CD14-positive monocyte (primary cell): ENCODE results near the gene DNAJC30. TPM values are rescaled to one million over a fixed set of nuclear protein-coding genes. Genes with fewer than 3 reads are reported as not detected.
A peak's percentile ranks its signal among the peaks of the same experiment; 100 is the strongest.

Experiments
- DNase-seq, 3 donors: peaks; one replicate each; pipeline ENCODE4 v3.0.0-alpha.2; 2011 to 2022
- H2AFZ ChIP-seq: 2 replicates; pipeline ENCODE4 v1.6.0; 2012; ENCODE audit warnings: mild to moderate bottlenecking, low read depth, low read length, inconsistent platforms; ENCODE audit not compliant: insufficient read depth, poor library complexity, severe bottlenecking
- H3K27ac ChIP-seq, 2 donors: 1 replicate in 1 of 2; 2 replicates in 1 of 2; pipeline ENCODE4 v1.5.1; 2012 to 2013; ENCODE audit warnings: low read length in 2 of 2, control low read depth in 1 of 2, inconsistent platforms in 1 of 2, low read depth in 1 of 2, mild to moderate bottlenecking in 1 of 2
- H3K27me3 ChIP-seq, 2 donors: one replicate each; pipeline versions ENCODE4 v1.6.0 to v1.6.1; 2011 to 2013; ENCODE audit warnings: low read length in 2 of 2; ENCODE audit not compliant: control insufficient read depth in 2 of 2, insufficient read depth in 2 of 2
- H3K36me3 ChIP-seq, 2 donors: replicated peaks in 1 of 2; 1 replicate in 1 of 2; 2 replicates in 1 of 2; pipeline versions ENCODE4 v1.5.1 to v1.6.1; 2012 to 2013; ENCODE audit warnings: low read length in 2 of 2, control low read depth in 1 of 2, inconsistent platforms in 1 of 2, mild to moderate bottlenecking in 1 of 2; ENCODE audit not compliant: insufficient read depth in 2 of 2, control insufficient read depth in 1 of 2
- H3K4me1 ChIP-seq, 2 donors: 1 replicate in 1 of 2; 2 replicates in 1 of 2; pipeline versions ENCODE4 v1.5.1 to v1.6.1; 2012 to 2013; ENCODE audit warnings: low read length in 2 of 2, control low read depth in 1 of 2, inconsistent platforms in 1 of 2, mild to moderate bottlenecking in 1 of 2, moderate library complexity in 1 of 2; ENCODE audit not compliant: insufficient read depth in 2 of 2, control insufficient read depth in 1 of 2
- H3K4me2 ChIP-seq: replicated peaks from 2 replicates; pipeline ENCODE3; 2012; ENCODE audit warnings: low read length, moderate library complexity, mild to moderate bottlenecking; ENCODE audit not compliant: poor library complexity, severe bottlenecking; ENCODE audit errors: extremely low read depth
- H3K4me3 ChIP-seq, 3 experiments: fragments of 200-600 bp in 1 of 3; sonication (generic) in 1 of 3; replicated peaks in 1 of 3; 1 replicate in 2 of 3; 2 replicates in 1 of 3; pipeline ENCODE4 v1.5.1; 2011 to 2013; ENCODE audit warnings: low read length in 3 of 3, mild to moderate bottlenecking in 3 of 3, control low read depth in 2 of 3, low read depth in 2 of 3, inconsistent platforms in 1 of 3, moderate library complexity in 1 of 3
- H3K79me2 ChIP-seq: 2 replicates; pipeline ENCODE4 v1.6.0; 2012; ENCODE audit warnings: mild to moderate bottlenecking, control low read depth, inconsistent platforms, low read length, moderate library complexity; ENCODE audit not compliant: insufficient read depth
- H3K9ac ChIP-seq: 2 replicates; pipeline ENCODE4 v1.6.0; 2017; ENCODE audit warnings: low read length, mild to moderate bottlenecking; ENCODE audit not compliant: insufficient read depth, poor library complexity, severe bottlenecking
- H3K9me3 ChIP-seq, 2 donors: replicated peaks in 1 of 2; 1 replicate in 1 of 2; 2 replicates in 1 of 2; pipeline versions ENCODE4 v1.5.1 to v1.6.1; 2012 to 2013; ENCODE audit warnings: low read length in 2 of 2, control low read depth in 1 of 2; ENCODE audit not compliant: control insufficient read depth in 1 of 2, insufficient read depth in 1 of 2
- H4K20me1 ChIP-seq: 2 replicates; pipeline ENCODE4 v1.6.0; 2012; ENCODE audit warnings: mild to moderate bottlenecking, low read length, control low read depth, moderate library complexity; ENCODE audit not compliant: insufficient read depth
- H3K27ac Mint-ChIP-seq, 7 donors: one replicate each; pipeline ENCODE4 v1.8.0; 2020; ENCODE audit warnings: mild to moderate bottlenecking in 7 of 7, mixed read lengths in 7 of 7, moderate library complexity in 6 of 7, inconsistent platforms in 2 of 7
- H3K27me3 Mint-ChIP-seq, 3 donors: one replicate each; pipeline ENCODE4 v1.8.0; 2021 to 2022; ENCODE audit warnings: low read depth in 3 of 3, mild to moderate bottlenecking in 3 of 3, mixed read lengths in 3 of 3, moderate library complexity in 3 of 3, inconsistent platforms in 1 of 3
- H3K36me3 Mint-ChIP-seq, 2 donors: one replicate each; pipeline ENCODE4 v1.8.0; 2020; ENCODE audit warnings: mixed read lengths in 2 of 2, inconsistent platforms in 1 of 2, mild to moderate bottlenecking in 1 of 2
- H3K4me1 Mint-ChIP-seq: one replicate; pipeline ENCODE4 v1.8.0; 2020; ENCODE audit warnings: mild to moderate bottlenecking, mixed read lengths
- H3K4me3 Mint-ChIP-seq, 2 donors: one replicate each; pipeline ENCODE4 v1.8.0; 2020; ENCODE audit warnings: mild to moderate bottlenecking in 2 of 2, mixed read lengths in 2 of 2, moderate library complexity in 1 of 2
- H3K9me3 Mint-ChIP-seq, 7 donors: one replicate each; pipeline ENCODE4 v1.8.0; 2020 to 2022; ENCODE audit warnings: mixed read lengths in 7 of 7, mild to moderate bottlenecking in 6 of 7, moderate library complexity in 6 of 7, inconsistent platforms in 2 of 7
- WGBS: methylation state at CpG from one replicate; pipeline ENCODE4 v1.1.5; 2013; ENCODE audit warnings: missing lambda C conversion rate; ENCODE audit not compliant: insufficient coverage; 5-methylcytosine and 5-hydroxymethylcytosine counted together
- intact Hi-C, 2 donors: fragments of 100-400 bp; cut with micrococcal nuclease; formaldehyde crosslinking; loops; one replicate each; pipeline versions ENCODE4 v1.15.0 to v1.15.1; 2023
- polyA minus RNA-seq: library from RNA; depleted of rRNA, polyadenylated mRNA; stranded (reverse); fragments of >200 nt; gene quantifications from 2 replicates; pipeline ENCODE4 v1.2.3, GENCODE V29; 2012
- polyA plus RNA-seq, 3 donors: library from polyadenylated mRNA; depleted of rRNA in 1 of 3; unstranded in 2 of 3; stranded (reverse) in 1 of 3; fragments of 300-500 nt in 2 of 3; fragments of >200 nt in 1 of 3; fragmentation: Illumina TruSeq in 2 of 3; gene quantifications; 1 replicate in 2 of 3; 2 replicates in 1 of 3; pipeline ENCODE4 v1.2.3, GENCODE V29; 2012 to 2021
- total RNA-seq, 12 experiments: library from RNA in 1 of 12; stranded (reverse) in 1 of 12; fragments of 120-200 nt in 1 of 12; gene quantifications; one replicate each; pipeline ENCODE4 v1.2.4 and lab custom pipeline; 2013 to 2026; ENCODE audit warnings: mixed read lengths in 6 of 12, inconsistent platforms in 1 of 12
- TF ChIP-seq, protein P1 (sequence below): fragments of 200-600 bp; IDR thresholded peaks from one replicate; pipeline ENCODE4 v1.8.0; 2022; ENCODE audit warnings: antibody characterized with exemption, mild to moderate bottlenecking

The DNAJC30 gene
- total RNA-seq (2013): 2.4 TPM
- 1 to 10 TPM; 2.4 to 5.2 (median 3.2) TPM for polyA plus RNA-seq
- polyA minus RNA-seq: 2.9 and 4.2 TPM in 2 replicates
- 0.50 to 3.3 (median 1.6) reads per million in 11 experiments for total RNA-seq (lab: John Stamatoyannopoulos, UW)

DNA sequence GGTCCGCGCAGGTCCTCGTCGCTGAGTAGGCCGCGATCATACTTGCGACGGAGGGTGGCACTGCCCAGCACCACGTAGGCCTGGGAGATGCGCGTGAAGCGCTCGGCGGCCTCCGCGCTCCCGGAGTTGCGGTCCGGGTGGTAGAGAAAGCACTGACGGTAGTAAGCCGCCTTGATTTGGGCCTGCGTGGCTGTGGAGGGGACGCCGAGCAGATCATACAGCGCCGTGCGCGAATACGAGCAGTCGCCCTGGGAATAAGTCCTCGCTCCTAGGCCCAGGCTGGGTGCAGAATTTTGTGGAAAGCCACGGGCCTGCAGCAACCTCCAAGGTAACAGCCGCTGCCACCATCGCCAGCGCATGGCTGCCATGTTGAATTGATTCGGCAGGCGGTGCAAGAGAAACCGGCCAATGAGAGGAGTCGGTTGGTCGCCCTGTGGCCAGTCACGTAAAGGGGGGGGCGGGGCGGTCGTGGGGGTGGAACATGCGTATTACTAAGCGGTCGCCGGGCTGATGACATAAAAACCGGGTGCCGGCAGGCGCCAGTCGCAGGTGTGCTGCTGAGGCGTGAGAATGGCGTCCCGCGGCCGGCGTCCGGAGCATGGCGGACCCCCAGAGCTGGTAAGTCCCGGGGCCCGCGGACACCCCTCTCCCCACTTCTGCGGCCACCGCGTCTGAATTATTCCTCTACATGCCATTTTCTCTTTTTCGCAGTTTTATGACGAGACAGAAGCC is at the start of gene DNAJC30, which contains the start of gene BUD23:
TSS of gene DNAJC30 (minus strand) at position 398 of the 732 bp plus-strand sequence. CDS start at position 368, 30 bp downstream.
TSS of gene BUD23 (plus strand) at position 542 of the 732 bp plus-strand sequence. CDS start at position 571, 29 bp downstream.
- TF ChIP-seq, protein P1, sequence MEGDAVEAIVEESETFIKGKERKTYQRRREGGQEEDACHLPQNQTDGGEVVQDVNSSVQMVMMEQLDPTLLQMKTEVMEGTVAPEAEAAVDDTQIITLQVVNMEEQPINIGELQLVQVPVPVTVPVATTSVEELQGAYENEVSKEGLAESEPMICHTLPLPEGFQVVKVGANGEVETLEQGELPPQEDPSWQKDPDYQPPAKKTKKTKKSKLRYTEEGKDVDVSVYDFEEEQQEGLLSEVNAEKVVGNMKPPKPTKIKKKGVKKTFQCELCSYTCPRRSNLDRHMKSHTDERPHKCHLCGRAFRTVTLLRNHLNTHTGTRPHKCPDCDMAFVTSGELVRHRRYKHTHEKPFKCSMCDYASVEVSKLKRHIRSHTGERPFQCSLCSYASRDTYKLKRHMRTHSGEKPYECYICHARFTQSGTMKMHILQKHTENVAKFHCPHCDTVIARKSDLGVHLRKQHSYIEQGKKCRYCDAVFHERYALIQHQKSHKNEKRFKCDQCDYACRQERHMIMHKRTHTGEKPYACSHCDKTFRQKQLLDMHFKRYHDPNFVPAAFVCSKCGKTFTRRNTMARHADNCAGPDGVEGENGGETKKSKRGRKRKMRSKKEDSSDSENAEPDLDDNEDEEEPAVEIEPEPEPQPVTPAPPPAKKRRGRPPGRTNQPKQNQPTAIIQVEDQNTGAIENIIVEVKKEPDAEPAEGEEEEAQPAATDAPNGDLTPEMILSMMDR: no peak
- intact Hi-C loops: loop anchor here (5.0 to 10.0 kb wide), 2 partner anchors 54 to 758 kb away; partner anchors contain the start of genes ABHD11 (in 2 of the 2) and POM121 (in 1 of the 2)
- Mint-ChIP-seq H3K9me3 (peaks cover 0 to 2% (median 0%) of the 10 kb centered on the region in 7 donors), H3K27me3 (peaks cover 0 to 1% (median 0%) of the 10 kb centered on the region in 3 donors), H3K4me3 (peak within 1 kb of the TSS; percentile 97 to 98), H3K4me1 (peaks cover 22% of the 10 kb centered on the region), H3K36me3 (peaks cover 33 to 44% of the 10 kb centered on the region in 2 donors), H3K27ac (peak within 1 kb of the TSS; percentile 89 to 98 (median 93))
- Histone ChIP-seq H3K9ac (peak within 1 kb of the TSS; percentile 90), H3K27ac (peak within 1 kb of the TSS; percentile 23 to 93), H3K9me3 (no peaks in the 10 kb centered on the region), H4K20me1 (peaks cover 19% of the 10 kb centered on the region), H3K4me2 (peak within 1 kb of the TSS; percentile 95), H3K4me3 (peak within 1 kb of the TSS; percentile 74 to 97 (median 96)), H3K4me1 (peaks cover 19 to 30% of the 10 kb centered on the region in 2 donors), H2AFZ (peak within 1 kb of the TSS; percentile 95), H3K36me3 (peaks cover 13 to 39% of the 10 kb centered on the region in 2 donors), H3K27me3 (no peaks in the 10 kb centered on the region), H3K79me2 (peaks cover 50% of the 10 kb centered on the region)
- 0% methylated on average over 66 of the region's 68 CpGs for WGBS
- DNase-seq: peak; percentile 91 to 96 (median 93)

DNA sequence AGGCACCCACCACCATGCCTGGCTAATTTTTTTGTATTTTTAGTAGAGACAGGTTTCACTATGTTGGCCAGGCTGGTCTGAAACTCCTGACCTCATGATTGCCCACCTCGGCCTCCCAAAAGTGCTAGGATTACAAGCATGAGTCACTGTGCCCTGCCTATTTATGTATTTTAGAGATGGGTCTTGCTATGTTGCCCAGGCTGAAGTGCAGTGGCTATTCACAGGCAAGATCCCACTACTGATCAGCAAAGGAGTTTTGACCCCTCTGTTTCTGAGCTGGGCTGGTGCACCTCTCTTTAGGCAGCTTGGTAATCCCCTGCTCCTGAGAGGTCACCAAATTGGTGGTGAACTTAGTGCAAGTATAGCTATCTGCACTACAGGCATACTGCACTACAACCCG is 49.1 kb upstream of the DNAJC30 start:
- H3K36me3 ChIP-seq: peaks cover 13 to 14% of the 10 kb centered on the region in 2 donors
- no peak overlapping the region for H2AFZ ChIP-seq
- Mint-ChIP-seq H3K4me1 (peaks cover 24% of the 10 kb centered on the region), H3K27ac (no peak overlapping the region), H3K9me3 (peaks cover 1 to 11% (median 5%) of the 10 kb centered on the region in 7 donors), H3K36me3 (peaks cover 11 to 20% of the 10 kb centered on the region in 2 donors), H3K27me3 (peaks cover 30 to 64% (median 55%) of the 10 kb centered on the region in 3 donors), H3K4me3 (no peak overlapping the region)
- TF ChIP-seq, protein P1: no peak
- no peak overlapping the region for H3K27ac ChIP-seq
- WGBS: 88% methylated on average over 1 of the region's 2 CpGs
- intact Hi-C loops: loop anchor here in 1 of 2 donors (5.0 to 10.0 kb wide), 2 partner anchors 122 to 210 kb away; partner anchors contain the start of gene BAZ1B
- H3K4me3 ChIP-seq: no peak overlapping the region
- H3K9ac ChIP-seq: no peak overlapping the region
- no peak overlapping the region for H3K4me2 ChIP-seq
- H4K20me1 ChIP-seq: peaks cover 6% of the 10 kb centered on the region
- H3K27me3 ChIP-seq: peaks cover 7 to 25% of the 10 kb centered on the region in 2 donors
- peaks cover 0 to 7% of the 10 kb centered on the region in 2 donors for H3K9me3 ChIP-seq
- H3K4me1 ChIP-seq: peaks cover 15 to 27% of the 10 kb centered on the region in 2 donors
- no peak for DNase-seq
- peaks cover 3% of the 10 kb centered on the region for H3K79me2 ChIP-seq
